Gastrocnemius medialis (tissue), 4 donors: Measurements from ENCODE around the gene ZBTB8B.

Source experiments
- CTCF ChIP-seq, 5 experiments: fragments of 450-650 bp in 3 of 5; fragments of 200-600 bp in 2 of 5; sonication (generic) in 2 of 5; IDR thresholded peaks in 4 of 5; conservative IDR thresholded peaks in 1 of 5; 1 replicate in 4 of 5; 2 replicates in 1 of 5; pipeline ENCODE4 v1.5.1; 2016 to 2019; ENCODE audit warnings: antibody characterized with exemption in 5 of 5, mild to moderate bottlenecking in 3 of 5, moderate library complexity in 3 of 5
- POLR2A ChIP-seq, 2 donors: fragments of 450-650 bp; IDR thresholded peaks; one replicate each; pipeline ENCODE4 v1.6.1; 2017; ENCODE audit warnings: antibody characterized with exemption in 2 of 2, mild to moderate bottlenecking in 2 of 2, moderate library complexity in 2 of 2

DNA sequence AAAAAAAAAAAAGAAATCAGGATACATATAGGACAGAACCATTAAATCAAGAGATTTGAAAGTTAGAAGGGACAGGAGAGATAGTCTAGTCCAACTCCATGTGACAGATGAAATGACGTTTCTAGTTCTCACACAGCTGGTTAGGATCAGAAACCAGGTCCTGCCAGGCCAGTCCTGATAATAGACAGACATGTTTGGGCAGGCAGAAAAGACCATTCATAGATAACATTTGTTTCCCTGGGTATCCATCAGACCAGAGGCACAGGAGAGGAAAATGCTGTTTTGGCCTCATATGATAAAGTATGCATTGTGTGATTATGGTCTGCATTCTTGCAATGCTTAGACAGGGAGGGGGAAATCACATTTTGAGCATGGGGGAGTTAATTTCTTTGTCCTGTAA lies 29.3 kb downstream of the ZBTB8B start:
- TF ChIP-seq POLR2A (IDR thresholded peaks at IDR 0.05) (no peak), CTCF (IDR thresholded peaks at IDR 0.05 in 4 of 5, conservative IDR thresholded peaks at IDR 0.05 in 1 of 5) (no peak)
